OCI-LY7 (cell line): ENCODE measurements around the gene ANTKMT. TPM values are rescaled to one million over a fixed set of nuclear protein-coding genes. Genes with fewer than 3 reads are reported as not detected.

ENCODE experiments used
- BruUV-seq: library from RNA; stranded (reverse); fragments of 400-500 nt; replicated peaks from 2 replicates; lab custom pipeline; 2021; lab: Mats Ljungman, UMichigan
- CTCF ChIA-PET: fragments of 300-600 bp; sonication (Branson Sonifier 250); formaldehyde crosslinking; loops from one replicate; lab custom pipeline; 2022; ENCODE audit warnings: antibody characterized with exemption; ENCODE audit not compliant: unreplicated experiment; lab: Charles Lee
- POLR2A ChIA-PET: fragments of 300-600 bp; sonication (Branson Sonifier 250); formaldehyde crosslinking; loops from one replicate; lab custom pipeline; 2022; ENCODE audit warnings: antibody characterized with exemption; lab: Charles Lee
- DNase-seq: peaks from one replicate; pipeline ENCODE4 v3.0.0-alpha.2; 2015; ENCODE audit warnings: low spot score
- H2AFZ ChIP-seq: fragments of 200-600 bp; sonication (generic), shearing (Covaris generic); 2 replicates; pipeline ENCODE4 v1.6.1; 2014; ENCODE audit warnings: mild to moderate bottlenecking, antibody characterized with exemption, low read length, moderate library complexity
- H3K27ac ChIP-seq: fragments of 200-600 bp; sonication (generic); 2 replicates; pipeline ENCODE4 v1.5.1; 2014; ENCODE audit warnings: mixed run types, low read depth, mild to moderate bottlenecking, moderate library complexity, low read length, inconsistent platforms; ENCODE audit not compliant: poor library complexity, severe bottlenecking
- H3K36me3 ChIP-seq: fragments of 200-600 bp; sonication (generic); 2 replicates; pipeline ENCODE4 v1.6.1; 2014; ENCODE audit warnings: mild to moderate bottlenecking, antibody characterized with exemption, low read length, moderate library complexity, mixed read lengths; ENCODE audit not compliant: insufficient read depth
- H3K4me1 ChIP-seq: fragments of 200-600 bp; sonication (generic); 2 replicates; pipeline ENCODE4 v1.5.1; 2014; ENCODE audit warnings: mild to moderate bottlenecking, low read length; ENCODE audit not compliant: insufficient read depth, poor library complexity, severe bottlenecking
- H3K4me2 ChIP-seq: fragments of 200-600 bp; sonication (generic); 2 replicates; pipeline ENCODE4 v1.6.1; 2014; ENCODE audit warnings: mild to moderate bottlenecking, low read length
- H3K4me3 ChIP-seq: fragments of 200-600 bp; sonication (generic); 2 replicates; pipeline ENCODE4 v1.5.1; 2014; ENCODE audit warnings: mild to moderate bottlenecking, low read depth, low read length; ENCODE audit not compliant: poor library complexity, severe bottlenecking
- H3K79me2 ChIP-seq: fragments of 200-600 bp; sonication (generic); 2 replicates; pipeline ENCODE4 v1.6.1; 2016; ENCODE audit warnings: low read depth, mild to moderate bottlenecking, low read length, moderate library complexity, mixed read lengths; ENCODE audit not compliant: insufficient read depth
- H3K9me2 ChIP-seq: fragments of 200-600 bp; sonication (generic); 2 replicates; pipeline ENCODE4 v1.6.1; 2016; ENCODE audit warnings: mild to moderate bottlenecking, low read length, mixed read lengths; ENCODE audit not compliant: insufficient read depth
- H3K9me3 ChIP-seq: fragments of 200-600 bp; sonication (generic); 2 replicates; pipeline ENCODE4 v1.6.1; 2014; ENCODE audit warnings: mild to moderate bottlenecking, mixed run types, low read length, mixed read lengths
- H4K20me1 ChIP-seq: fragments of 200-600 bp; sonication (generic); 2 replicates; pipeline ENCODE4 v1.6.1; 2014; ENCODE audit warnings: mild to moderate bottlenecking, antibody characterized with exemption, low read length, moderate library complexity, mixed read lengths; ENCODE audit not compliant: insufficient read depth
- EZH2phosphoT487 ChIP-seq: fragments of 200-600 bp; sonication (generic); IDR thresholded peaks from 2 replicates; pipeline ENCODE4 v1.6.1; 2018; ENCODE audit warnings: low read depth, borderline replicate concordance, mild to moderate bottlenecking, mixed run types, antibody characterized with exemption, low read length, moderate library complexity, mixed read lengths
- intact Hi-C: fragments of 100-400 bp; cut with micrococcal nuclease; formaldehyde crosslinking; loops from one replicate; pipeline ENCODE4 v1.10.0; 2022; ENCODE audit not compliant: unreplicated experiment
- total RNA-seq, 2 experiments: library from RNA; depleted of rRNA in 1 of 2; stranded (reverse); fragments of >200 nt in 1 of 2; shearing (Covaris generic) in 1 of 2; gene quantifications; 2 replicates each; pipeline ENCODE4 v1.2.3, GENCODE V29; 2014 to 2022
- TF ChIP-seq, protein P1 (sequence below): fragments of 200-600 bp; sonication (generic); conservative IDR thresholded peaks from 2 replicates; pipeline ENCODE4 v1.5.1; 2014; ENCODE audit warnings: mild to moderate bottlenecking, antibody characterized with exemption, low read length, moderate library complexity, mixed read lengths

Gene ANTKMT
- total RNA-seq, 2 experiments from 2014 or later, result 46.5 to 51.3 TPM

DNA sequence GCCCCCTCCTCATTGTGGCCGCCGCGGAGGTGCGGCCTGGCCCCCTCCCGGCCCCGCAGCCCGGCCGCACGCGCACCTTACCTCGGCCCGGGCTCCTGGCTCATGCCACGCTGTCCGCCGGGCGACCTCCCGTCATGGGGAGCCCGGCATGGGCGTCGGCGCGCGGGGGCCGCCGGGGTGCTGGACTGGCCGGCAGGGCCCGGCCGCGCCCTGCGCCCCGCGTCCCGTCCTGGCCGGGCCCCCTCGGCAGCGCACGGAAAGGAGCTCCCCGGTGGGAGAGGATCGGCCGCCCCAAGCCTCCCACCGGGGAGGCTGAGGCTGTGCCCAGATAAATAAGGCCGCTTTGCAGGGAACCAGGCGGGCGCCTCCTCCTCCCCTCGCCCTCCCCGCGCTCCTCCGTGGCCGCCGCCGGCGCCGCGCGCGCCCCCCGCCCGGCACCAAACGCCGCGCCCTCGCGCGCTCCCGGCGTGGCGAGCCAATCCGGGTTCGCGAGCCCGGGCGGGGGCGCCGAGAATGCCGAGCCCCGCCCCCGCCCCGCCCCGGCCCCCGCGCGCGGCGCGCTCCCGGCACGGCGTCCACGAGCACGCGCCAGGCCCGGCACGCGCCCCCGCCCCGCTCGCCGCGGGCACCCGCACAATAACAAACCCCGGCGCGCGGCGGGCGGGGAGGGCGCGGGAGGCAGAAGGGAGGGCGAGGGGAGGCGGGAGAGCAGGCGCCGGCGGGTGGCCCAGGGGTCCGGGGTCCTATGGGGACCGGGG is 15.3 kb upstream of the ANTKMT start, which contains the start of gene FBXL16:
TSS of gene FBXL16 (minus strand) at position 371 of the 758 bp plus-strand sequence. CDS start 8,396 bp downstream, outside the sequence.
- Histone ChIP-seq H3K4me1 (no peaks in the 10 kb centered on the region), H3K79me2 (no peaks in the 10 kb centered on the region), H3K9me2 (no peaks in the 10 kb centered on the region), H2AFZ (no peak within 1 kb of the TSS), H3K4me3 (peak within 1 kb of the TSS; percentile 28), H3K9me3 (no peaks in the 10 kb centered on the region), H3K27ac (no peak within 1 kb of the TSS), H3K36me3 (no peaks in the 10 kb centered on the region), H4K20me1 (no peaks in the 10 kb centered on the region), H3K4me2 (no peak within 1 kb of the TSS; the same call in 1 of the 2 replicates)
- ChIA-PET CTCF (no interaction called here), POLR2A (interaction anchor here (0.6 kb wide), 1 partner anchor 66 kb away, joined by 5 read pairs; no protein-coding TSS in a partner anchor)
- BruUV-seq, result no TSS peak
- intact Hi-C loops, result no loop called here
- DNase-seq, result peak; percentile 46
- TF ChIP-seq, protein P1, sequence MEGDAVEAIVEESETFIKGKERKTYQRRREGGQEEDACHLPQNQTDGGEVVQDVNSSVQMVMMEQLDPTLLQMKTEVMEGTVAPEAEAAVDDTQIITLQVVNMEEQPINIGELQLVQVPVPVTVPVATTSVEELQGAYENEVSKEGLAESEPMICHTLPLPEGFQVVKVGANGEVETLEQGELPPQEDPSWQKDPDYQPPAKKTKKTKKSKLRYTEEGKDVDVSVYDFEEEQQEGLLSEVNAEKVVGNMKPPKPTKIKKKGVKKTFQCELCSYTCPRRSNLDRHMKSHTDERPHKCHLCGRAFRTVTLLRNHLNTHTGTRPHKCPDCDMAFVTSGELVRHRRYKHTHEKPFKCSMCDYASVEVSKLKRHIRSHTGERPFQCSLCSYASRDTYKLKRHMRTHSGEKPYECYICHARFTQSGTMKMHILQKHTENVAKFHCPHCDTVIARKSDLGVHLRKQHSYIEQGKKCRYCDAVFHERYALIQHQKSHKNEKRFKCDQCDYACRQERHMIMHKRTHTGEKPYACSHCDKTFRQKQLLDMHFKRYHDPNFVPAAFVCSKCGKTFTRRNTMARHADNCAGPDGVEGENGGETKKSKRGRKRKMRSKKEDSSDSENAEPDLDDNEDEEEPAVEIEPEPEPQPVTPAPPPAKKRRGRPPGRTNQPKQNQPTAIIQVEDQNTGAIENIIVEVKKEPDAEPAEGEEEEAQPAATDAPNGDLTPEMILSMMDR, result no peak
- no peak for TF ChIP-seq EZH2phosphoT487

GRCh38 chr16:706189-707061 is 14.5 kb upstream of the ANTKMT start:
- no peak for DNase-seq
- no peak for TF ChIP-seq EZH2phosphoT487
- TF ChIP-seq, protein P1, result 0 out of 2 replicates have a peak, but pooled peaks have one; percentile 10
- Histone ChIP-seq H3K36me3 (no peaks in the 10 kb centered on the region), H3K79me2 (no peaks in the 10 kb centered on the region), H3K9me3 (no peaks in the 10 kb centered on the region), H3K4me2 (no peak overlapping the region; the same call in 1 of the 2 replicates), H3K4me1 (no peaks in the 10 kb centered on the region), H3K27ac (no peak overlapping the region), H3K4me3 (no peak overlapping the region), H2AFZ (no peak overlapping the region), H3K9me2 (no peaks in the 10 kb centered on the region), H4K20me1 (no peaks in the 10 kb centered on the region)
- ChIA-PET CTCF (no interaction called here), POLR2A (no interaction called here)
- intact Hi-C loops, result no loop called here
- BruUV-seq, result no TSS peak
